GM06990 (cell line): ENCODE measurements around the gene STK4.

ENCODE experiments used
- DNase-seq: peaks from one replicate; pipeline ENCODE4 v3.0.0-alpha.2; 2011; ENCODE audit not compliant: insufficient read length; ENCODE audit errors: extremely low read depth
- H3K27me3 ChIP-seq: replicated peaks from 2 replicates; pipeline ENCODE4 v1.6.0; 2011; ENCODE audit warnings: low read length; ENCODE audit not compliant: control insufficient read depth, insufficient read depth
- H3K36me3 ChIP-seq: 2 replicates; pipeline ENCODE4 v1.5.1; 2011; ENCODE audit warnings: low read length; ENCODE audit not compliant: control insufficient read depth, insufficient read depth
- H3K4me3 ChIP-seq: replicated peaks from 2 replicates; pipeline ENCODE4 v1.5.1; 2011; ENCODE audit warnings: low read depth, mild to moderate bottlenecking, control low read depth, low read length
- TF ChIP-seq, protein P1 (sequence below): IDR thresholded peaks from 2 replicates; pipeline ENCODE4 v1.5.1; 2011; ENCODE audit warnings: low read length, control low read depth, mild to moderate bottlenecking, inconsistent platforms; ENCODE audit not compliant: insufficient read depth, poor library complexity, severe bottlenecking

STK4 gene

DNA sequence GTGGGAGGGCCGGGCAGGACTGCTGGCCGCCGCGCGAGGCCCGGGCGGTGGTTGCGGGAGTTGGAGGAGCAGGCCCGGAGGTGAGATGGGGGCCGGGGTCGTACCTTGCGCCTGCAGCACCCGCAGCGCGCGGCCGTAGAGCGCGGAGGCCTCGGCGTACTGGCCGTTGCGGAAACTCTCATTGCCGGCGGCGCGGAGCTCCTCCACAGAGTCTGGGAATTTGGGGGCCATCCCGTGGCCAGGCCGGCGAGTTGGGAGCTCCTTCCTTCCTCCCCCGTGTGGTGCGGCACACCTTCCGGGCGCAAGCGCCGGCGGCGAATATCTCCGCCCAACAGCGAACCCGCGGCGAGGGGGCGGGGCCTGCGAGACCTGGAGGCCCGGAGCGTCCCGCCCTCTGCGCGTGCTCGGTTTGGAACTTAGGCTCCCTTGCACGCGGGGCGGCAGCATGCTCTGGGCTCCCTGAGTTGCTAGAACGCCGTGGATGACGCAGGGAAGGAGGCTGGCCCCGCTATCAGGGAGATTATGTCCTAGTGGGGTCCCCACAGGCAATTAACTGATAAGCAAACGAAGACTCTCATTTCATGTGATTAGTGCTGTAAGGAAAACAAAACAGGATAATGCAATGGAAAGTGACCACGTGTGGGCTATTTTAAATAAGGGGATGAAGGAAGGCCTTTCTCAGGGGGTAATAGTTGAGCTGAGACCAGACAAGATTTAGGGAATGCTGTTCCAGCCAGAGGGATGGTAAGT is 6.0 kb upstream of the STK4 start, which contains the start of gene TOMM34:
TOMM34 (minus strand) TSS at position 295 of the 750 bp plus-strand sequence; CDS start at position 231, 64 bp downstream.
- TF ChIP-seq, protein P1, sequence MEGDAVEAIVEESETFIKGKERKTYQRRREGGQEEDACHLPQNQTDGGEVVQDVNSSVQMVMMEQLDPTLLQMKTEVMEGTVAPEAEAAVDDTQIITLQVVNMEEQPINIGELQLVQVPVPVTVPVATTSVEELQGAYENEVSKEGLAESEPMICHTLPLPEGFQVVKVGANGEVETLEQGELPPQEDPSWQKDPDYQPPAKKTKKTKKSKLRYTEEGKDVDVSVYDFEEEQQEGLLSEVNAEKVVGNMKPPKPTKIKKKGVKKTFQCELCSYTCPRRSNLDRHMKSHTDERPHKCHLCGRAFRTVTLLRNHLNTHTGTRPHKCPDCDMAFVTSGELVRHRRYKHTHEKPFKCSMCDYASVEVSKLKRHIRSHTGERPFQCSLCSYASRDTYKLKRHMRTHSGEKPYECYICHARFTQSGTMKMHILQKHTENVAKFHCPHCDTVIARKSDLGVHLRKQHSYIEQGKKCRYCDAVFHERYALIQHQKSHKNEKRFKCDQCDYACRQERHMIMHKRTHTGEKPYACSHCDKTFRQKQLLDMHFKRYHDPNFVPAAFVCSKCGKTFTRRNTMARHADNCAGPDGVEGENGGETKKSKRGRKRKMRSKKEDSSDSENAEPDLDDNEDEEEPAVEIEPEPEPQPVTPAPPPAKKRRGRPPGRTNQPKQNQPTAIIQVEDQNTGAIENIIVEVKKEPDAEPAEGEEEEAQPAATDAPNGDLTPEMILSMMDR = no peak
- Histone ChIP-seq H3K27me3 (no peaks in the 10 kb centered on the region), H3K4me3 (peak within 1 kb of the TSS; percentile 86), H3K36me3 (peaks cover 5% of the 10 kb centered on the region)
- peak; percentile 93 for DNase-seq

DNA sequence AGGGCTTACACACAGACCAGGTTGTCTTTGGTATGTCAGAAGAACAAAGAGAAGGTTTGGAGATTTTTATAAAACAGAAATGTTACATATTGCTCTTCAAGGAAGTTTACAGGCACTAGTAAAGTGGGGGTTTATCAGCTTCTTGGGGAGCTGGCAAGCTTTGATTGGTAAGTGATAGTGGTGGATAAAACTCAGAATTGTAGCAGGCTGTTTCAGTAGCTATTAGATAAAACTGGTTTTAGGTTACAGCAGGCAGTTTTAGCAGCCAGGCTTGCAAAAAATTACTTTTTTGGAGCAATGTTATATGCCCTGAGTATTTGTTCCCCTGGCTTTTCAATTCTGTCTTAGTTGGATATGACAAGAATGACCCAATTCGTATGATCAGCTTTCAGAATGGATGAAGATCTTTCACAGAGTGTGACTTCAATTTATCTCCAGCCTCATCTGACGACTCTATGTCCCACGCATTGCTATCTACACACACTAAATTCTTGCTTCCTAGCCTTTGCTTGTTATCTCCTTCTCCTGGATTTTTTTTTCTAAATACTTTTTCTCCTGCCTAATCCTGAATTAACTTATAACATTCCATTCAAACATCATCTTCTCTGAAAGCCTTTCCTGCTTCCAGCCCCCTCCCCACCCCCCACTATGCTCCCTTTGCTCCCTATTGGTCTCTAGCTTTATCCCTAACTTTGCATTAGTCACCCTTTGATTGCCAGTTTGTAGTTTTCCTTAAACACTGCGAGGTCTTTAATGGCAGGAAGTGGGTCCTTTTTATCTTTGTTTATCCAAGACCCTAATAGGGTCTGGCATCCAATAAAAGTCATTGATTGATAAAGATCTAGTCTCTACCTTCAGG is 5.1 kb upstream of the STK4 start:
- no peak for DNase-seq
- Histone ChIP-seq H3K27me3 (no peaks in the 10 kb centered on the region), H3K4me3 (no peak overlapping the region), H3K36me3 (no peaks in the 10 kb centered on the region; the same call in 1 of the 2 replicates)
- TF ChIP-seq, protein P1 = no peak

DNA sequence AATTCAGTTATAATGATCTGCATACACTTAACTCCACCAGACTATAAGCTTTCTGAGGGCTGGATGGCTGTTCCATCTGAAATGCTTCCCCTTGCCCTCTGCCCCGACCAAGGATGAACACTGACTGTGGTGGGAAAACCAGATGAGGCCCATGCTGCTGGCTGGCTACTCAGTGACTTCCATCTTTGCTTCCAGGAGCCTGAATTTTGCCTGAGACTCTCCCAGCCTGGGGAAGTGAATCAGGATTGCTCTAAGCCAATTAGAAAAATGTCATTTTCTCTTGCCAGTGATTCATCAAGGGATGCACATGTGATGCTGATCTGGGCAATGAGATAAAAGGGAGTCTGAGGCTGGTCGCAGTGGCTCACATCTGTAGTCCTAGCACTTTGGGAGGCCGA is 4.4 kb upstream of the STK4 start:
- DNase-seq = no peak
- H3K4me3 ChIP-seq = no peak overlapping the region
- H3K36me3 ChIP-seq = no peaks in the 10 kb centered on the region; the same call in 1 of the 2 replicates
- H3K27me3 ChIP-seq = no peaks in the 10 kb centered on the region
- TF ChIP-seq, protein P1 = no peak

DNA sequence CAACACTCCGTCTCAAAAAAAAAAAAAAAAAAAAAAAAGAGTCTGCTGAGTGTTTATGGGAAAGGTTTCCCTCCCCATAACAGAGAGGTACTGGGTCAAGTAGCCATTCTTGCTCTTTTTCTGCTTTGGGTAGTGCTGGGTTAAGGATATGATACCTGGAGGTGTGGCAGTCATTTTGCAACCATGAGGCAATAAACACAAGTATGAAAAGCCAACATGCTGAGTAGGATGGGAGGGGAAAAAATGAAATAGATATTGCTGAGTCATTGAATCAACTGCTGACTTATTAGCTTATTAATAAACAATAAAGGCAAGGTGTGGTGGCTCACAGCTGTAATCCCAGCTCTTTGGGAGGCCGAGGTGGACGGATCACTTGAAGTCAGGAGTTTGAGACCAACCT is 3.8 kb upstream of the STK4 start:
- TF ChIP-seq, protein P1 = no peak
- Histone ChIP-seq H3K36me3 (no peaks in the 10 kb centered on the region; the same call in 1 of the 2 replicates), H3K4me3 (no peak overlapping the region), H3K27me3 (no peaks in the 10 kb centered on the region)
- no peak for DNase-seq

DNA sequence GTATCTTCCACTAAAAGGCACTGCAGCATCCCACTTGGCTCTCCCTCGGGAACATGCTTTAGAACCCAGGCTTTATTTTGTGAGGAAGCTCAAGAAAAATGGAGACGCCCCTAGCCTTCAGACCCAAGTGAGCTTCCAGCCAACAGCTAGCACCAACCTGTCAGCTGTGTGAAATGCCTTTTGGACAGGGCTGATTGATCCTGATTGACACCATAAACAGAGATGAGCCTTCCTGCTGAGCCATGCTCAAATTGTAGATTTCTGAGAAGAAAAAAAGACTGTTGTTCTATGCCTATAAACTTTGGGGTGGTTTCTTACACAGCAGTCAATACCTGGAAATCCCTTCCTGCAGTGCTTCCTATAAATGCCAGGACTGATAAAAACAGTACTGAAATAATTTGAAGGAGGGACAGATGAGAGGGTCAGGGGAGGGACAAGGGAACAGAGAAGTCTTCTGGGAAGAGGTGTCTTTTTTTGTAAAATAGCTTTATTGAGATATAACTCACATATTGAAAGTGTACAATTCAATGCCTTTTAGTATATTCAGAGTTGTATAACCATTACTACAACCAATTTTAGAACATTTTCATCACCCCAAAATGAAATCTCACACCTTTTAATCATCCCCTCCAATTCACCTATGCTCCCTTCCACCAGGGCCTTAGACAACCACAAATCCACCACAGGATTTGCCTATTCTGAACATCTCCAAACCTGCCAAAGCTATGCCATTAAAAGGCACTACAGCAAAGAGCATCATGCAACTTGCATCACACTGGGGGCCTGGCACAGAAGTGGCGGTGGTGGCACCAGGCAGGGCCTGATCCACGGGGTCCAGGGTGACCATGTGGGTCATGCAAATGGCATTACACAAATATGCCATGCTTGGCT is 2.7 kb upstream of the STK4 start:
- DNase-seq = no peak
- Histone ChIP-seq H3K27me3 (no peaks in the 10 kb centered on the region), H3K4me3 (no peak overlapping the region), H3K36me3 (no peaks in the 10 kb centered on the region)
- TF ChIP-seq, protein P1 = no peak
